GM15510 (cell line): ENCODE results near the gene GOLGA2.

Source experiments
- POLR2A ChIP-seq: IDR thresholded peaks from 3 replicates; pipeline ENCODE4 v1.6.1; 2011; ENCODE audit warnings: borderline replicate concordance; ENCODE audit not compliant: insufficient read length; ENCODE audit errors: extremely low read depth

The GOLGA2 gene

DNA sequence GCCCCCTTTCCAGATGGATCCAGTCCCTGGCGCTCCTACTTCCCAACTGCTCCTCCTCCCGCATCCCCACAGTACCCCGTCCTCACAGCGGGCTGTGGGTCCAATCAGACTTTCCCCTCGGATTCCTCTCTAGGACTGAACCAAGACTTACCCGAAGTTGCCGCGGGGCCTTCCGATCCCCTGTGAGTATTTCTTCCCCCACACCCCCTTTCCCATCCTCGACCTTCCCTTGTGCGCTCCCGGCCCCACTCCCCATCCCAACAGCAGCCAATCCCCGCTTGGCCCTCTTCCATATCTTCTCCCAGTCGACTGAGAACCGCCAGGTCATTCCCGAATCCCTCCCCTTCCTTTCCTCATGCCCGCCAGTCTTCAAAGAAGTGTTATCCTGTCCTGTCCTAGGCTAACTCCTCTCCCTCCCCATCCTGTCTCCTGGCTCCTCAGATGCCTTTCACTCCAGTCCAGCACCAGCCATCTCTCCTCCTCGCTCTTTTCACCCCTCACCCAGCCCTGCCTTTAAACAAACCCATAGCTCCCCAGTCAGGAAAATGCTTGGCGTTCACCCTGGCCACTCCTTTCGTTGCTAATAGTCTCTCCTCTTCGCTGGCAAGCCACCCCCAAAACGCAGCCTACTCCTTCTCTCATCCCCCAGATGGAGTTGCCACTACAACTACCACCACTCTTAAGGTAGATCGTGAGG, 915 bp upstream of the GOLGA2 start:
- no peak for TF ChIP-seq POLR2A

GRCh38 chr9:128276008-128276573, 284 bp upstream of the GOLGA2 start, which contains the start of gene SWI5:
Gene SWI5 (plus strand): TSS chr9:128276276.
- peak; percentile 99 for TF ChIP-seq POLR2A

GRCh38 chr9:128274245-128274644, 1.6 kb downstream of the GOLGA2 start:
- TF ChIP-seq POLR2A = no peak

DNA sequence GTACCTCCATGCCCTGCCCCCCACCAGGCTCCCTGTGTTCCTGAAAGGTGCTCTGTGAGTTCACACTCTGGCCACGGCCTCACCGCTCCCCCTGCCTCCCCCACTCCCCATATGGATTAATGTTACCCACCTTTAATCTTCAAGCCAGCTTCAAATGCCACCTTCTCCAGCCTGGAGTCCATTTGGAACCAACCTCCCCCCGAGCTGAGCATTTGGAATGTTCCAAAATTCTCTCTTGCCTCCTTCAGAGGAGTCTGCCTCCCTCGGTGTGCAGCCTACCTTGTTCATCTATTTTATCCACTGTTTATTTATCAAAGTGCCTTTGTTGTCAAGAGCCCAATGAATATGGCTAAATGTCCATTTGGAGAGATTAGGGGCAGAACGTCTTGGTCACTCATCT, 4.3 kb downstream of the GOLGA2 start:
- TF ChIP-seq POLR2A = no peak

- TF ChIP-seq POLR2A = no peak
These were observed 4.7 kb downstream of the GOLGA2 start for GRCh38 chr9:128271112-128271511.

DNA sequence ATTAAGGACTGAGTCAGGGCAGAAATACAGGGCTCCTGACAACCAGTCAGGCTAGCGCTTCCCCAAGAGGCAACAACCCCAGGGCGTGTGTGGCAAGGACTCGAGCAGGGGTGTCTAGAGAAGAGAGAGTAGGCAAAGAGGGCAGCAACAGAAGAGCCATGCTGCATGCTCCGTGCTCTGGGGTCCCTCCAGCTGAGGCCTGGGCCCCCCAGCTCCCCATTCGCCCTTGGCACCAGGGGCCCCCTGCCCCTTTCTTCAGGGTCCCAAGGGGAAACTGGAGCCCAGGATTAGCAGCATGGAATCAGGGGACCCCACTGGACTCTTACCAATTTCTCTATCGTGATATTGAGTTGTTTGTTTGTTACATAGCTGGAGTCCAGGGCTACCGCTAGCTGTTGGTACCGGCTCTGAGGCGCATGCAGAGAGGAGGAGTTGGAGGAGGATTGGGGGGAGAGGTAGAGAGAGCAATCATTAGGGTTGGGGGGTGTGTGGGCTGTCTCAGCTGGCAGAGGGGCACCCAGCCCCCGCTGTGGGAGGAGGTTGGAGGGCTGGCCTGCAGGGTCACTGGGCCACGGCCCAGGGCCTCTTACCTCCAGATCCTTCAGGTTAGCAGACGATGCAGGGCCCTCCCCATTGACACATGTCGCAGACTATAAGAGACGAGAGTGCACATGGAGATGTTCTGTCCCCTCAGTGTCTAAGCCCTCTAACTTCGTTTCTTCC, 8.8 kb downstream of the GOLGA2 start:
- TF ChIP-seq POLR2A = no peak

DNA sequence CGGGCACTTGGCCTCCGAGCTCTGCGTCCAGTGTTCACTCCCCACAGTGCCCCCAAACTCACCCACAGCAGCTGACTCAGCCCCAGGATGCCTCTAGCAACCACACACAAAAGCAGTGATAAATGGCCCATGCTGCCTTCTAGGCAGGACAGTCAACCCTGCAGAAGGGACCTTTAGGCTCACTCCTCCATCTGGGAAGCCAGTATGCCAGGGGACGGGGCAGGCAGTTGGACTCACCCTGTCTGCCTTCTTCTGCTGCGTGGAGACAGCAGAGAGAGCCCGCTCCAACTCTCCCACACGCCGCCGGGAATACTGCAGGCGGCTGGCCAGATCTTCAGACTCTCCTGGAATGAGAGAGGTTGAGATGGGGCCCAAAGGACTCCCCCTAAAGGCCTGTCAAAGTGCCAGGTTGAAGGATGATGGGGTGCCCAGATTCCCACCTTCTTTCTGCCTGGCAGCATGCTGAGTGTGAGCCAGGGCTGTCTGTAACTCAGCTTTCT, 10.4 kb downstream of the GOLGA2 start:
- no peak for TF ChIP-seq POLR2A

DNA sequence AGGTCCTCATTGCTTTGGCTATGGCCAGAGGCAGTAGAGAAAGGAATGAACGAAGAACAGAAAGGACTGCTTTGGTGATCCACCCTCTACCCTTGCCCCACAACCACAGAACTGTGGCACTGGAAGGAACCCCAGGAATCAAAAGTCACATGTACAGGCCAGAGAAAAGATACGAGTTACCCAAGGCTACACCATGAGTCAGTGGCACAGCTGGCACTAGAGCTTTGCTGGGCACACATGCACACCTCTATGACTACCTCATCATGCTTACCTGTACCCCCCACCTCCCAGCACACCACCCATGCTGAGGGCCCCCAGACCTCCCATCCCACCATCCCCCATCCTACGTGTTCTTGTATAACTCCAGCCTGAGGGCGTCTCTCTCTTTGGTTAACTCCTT, 13.1 kb downstream of the GOLGA2 start:
- no peak for TF ChIP-seq POLR2A

DNA sequence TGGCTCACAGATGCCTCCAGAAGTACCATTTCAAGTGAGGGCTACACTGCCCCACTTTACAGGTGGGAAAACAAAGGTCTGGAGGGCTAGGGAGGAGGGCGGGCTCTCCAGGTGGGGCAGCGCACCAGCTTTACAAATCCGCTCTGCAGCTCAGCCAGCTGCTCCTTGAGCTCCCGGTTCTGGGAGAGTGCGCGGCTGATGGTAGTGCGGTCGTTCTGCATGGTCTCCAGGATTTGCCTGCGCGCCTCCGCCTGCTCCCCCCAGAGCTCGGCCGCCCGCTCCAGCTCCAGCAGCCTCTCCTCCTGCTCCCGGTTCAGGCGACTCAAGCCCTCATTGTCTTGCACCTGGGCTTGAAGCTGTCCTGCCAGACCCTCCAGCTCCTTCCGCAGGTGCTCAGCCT, 15.5 kb downstream of the GOLGA2 start:
- no peak for TF ChIP-seq POLR2A

DNA sequence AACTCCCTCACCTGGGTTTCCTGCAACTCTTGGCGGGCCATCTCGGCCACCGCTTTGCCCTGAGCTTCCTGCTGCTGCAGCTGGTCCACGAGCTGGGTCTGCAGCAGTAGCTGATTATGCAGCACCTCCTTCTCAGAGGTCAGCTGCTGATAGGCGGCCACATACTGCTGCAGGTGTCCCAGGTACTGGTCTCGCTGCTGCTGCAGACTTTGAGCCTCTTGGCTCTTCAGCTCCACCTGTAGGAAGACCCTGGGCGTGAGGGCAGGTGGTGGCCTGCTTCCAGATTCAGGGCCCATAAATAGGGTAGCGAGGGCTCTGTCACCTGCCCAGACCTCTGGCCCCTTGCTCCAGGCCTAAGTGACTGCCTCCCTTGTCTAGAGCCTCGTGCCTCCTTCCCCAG, 16.7 kb downstream of the GOLGA2 start:
- TF ChIP-seq POLR2A = no peak

GRCh38 chr9:128258326-128258725, 17.5 kb downstream of the GOLGA2 start:
- no peak for TF ChIP-seq POLR2A

- TF ChIP-seq POLR2A = no peak
These were observed 17.9 kb downstream of the GOLGA2 start for GRCh38 chr9:128257907-128258306.

- no peak for TF ChIP-seq POLR2A
These were observed 18.6 kb downstream of the GOLGA2 start for GRCh38 chr9:128257086-128257825.

DNA sequence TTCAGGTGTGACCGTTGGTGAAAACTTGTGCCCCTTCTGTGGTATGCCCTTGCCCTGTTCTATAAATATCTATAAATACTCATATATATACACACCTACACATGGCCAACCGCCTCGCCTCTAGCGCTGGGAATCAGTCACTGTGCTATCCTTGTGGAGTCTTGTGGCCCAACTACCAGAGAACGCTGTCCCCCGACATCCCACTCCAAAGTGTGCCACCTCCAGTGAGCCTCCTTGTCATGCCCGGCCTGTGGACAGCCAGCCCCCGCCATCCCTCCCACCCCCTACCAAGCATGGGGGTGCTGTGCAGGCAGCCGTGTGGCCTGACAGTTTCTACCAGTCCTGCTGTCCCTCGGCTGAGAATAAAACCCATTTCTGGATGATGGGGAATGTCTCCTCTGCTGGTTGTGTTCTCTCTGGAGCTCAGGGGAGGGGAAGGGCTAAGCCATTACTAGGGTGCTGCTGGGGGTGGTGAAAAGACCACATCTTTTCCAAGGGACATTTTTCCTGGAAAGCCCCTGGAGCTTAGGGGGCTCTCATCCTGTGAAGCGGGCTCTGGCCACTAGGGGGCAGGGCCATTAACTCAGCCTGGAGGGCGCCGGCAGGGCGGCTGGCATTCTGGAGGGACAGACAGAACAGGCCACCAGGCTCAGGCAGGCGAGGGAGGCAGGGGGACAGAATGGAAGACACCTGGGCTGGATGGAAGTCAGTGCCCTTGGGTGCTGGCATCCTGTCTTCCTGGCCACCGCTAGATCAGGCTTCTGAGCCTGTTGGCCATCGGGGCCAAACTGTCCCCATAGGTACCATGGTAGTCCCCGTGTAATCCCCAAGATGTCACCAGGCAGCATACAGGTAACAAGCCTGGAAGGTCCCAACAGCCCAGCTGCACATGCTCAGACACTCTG, 20.7 kb downstream of the GOLGA2 start:
- no peak for TF ChIP-seq POLR2A
